Gastrocnemius medialis (tissue), 4 donors: ENCODE data around the gene ENOX1.

Experiments
- POLR2A ChIP-seq, 2 donors: fragments of 450-650 bp; IDR thresholded peaks; one replicate each; pipeline ENCODE4 v1.6.1; 2017; ENCODE audit warnings: antibody characterized with exemption in 2 of 2, mild to moderate bottlenecking in 2 of 2, moderate library complexity in 2 of 2
- TF ChIP-seq, protein P1 (sequence below), 5 experiments: fragments of 450-650 bp in 3 of 5; fragments of 200-600 bp in 2 of 5; sonication (generic) in 2 of 5; IDR thresholded peaks in 4 of 5; conservative IDR thresholded peaks in 1 of 5; 1 replicate in 4 of 5; 2 replicates in 1 of 5; pipeline ENCODE4 v1.5.1; 2016 to 2019; ENCODE audit warnings: antibody characterized with exemption in 5 of 5, mild to moderate bottlenecking in 3 of 5, moderate library complexity in 3 of 5

DNA sequence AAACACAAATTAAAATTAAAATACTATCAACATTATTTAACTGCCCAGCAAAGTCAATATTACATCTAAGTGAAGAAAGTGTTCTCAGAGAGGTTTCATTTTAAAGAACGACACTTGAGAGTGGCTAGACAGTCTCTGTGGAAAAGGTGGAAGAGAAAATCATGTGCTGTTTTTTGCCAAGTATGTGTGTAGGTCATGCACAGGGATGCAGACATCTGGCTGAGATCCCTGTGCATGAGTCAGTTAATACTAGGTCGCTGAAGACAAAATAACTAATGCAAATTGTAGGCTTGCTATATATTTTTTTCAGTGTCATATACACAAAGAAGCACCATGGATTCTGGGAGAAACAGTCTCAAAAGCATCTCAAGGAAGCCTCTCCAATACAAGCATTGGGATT is 44.3 kb upstream of the ENOX1 start:
- TF ChIP-seq, protein P1, sequence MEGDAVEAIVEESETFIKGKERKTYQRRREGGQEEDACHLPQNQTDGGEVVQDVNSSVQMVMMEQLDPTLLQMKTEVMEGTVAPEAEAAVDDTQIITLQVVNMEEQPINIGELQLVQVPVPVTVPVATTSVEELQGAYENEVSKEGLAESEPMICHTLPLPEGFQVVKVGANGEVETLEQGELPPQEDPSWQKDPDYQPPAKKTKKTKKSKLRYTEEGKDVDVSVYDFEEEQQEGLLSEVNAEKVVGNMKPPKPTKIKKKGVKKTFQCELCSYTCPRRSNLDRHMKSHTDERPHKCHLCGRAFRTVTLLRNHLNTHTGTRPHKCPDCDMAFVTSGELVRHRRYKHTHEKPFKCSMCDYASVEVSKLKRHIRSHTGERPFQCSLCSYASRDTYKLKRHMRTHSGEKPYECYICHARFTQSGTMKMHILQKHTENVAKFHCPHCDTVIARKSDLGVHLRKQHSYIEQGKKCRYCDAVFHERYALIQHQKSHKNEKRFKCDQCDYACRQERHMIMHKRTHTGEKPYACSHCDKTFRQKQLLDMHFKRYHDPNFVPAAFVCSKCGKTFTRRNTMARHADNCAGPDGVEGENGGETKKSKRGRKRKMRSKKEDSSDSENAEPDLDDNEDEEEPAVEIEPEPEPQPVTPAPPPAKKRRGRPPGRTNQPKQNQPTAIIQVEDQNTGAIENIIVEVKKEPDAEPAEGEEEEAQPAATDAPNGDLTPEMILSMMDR (IDR thresholded peaks at IDR 0.05 in 4 of 5, conservative IDR thresholded peaks at IDR 0.05 in 1 of 5), result no peak
- TF ChIP-seq POLR2A (IDR thresholded peaks at IDR 0.05), result no peak
